Panc1 (cell line): ENCODE results near the gene NYAP2. TPM values are rescaled to one million over a fixed set of nuclear protein-coding genes. Genes with fewer than 3 reads are reported as not detected.

Experiments
- ATAC-seq: fragments of 200-7000 bp; cut with Tn5 transposase; 2 replicates; pipeline ENCODE4 v1.9.1; 2020; ENCODE audit warnings: mild to moderate bottlenecking, moderate library complexity
- BruUV-seq: library from RNA; stranded (reverse); fragments of 400-500 nt; replicated peaks from 2 replicates; lab custom pipeline; 2021; lab: Mats Ljungman, UMichigan
- CTCF ChIA-PET: fragments of 300-600 bp; sonication (Branson Sonifier 250); formaldehyde crosslinking; loops from one replicate; lab custom pipeline; 2022; ENCODE audit warnings: antibody characterized with exemption; lab: Charles Lee
- POLR2A ChIA-PET: fragments of 300-600 bp; sonication (Branson Sonifier 250); formaldehyde crosslinking; loops from one replicate; lab custom pipeline; 2022; ENCODE audit warnings: antibody characterized with exemption; lab: Charles Lee
- DNase-seq: peaks from one replicate; pipeline ENCODE4 v3.0.0-alpha.2; 2010; ENCODE audit warnings: low read depth, low spot score
- H3K27ac ChIP-seq: 2 replicates; pipeline ENCODE4 v1.5.1; 2011; ENCODE audit warnings: mild to moderate bottlenecking, low read length, inconsistent platforms
- H3K27me3 ChIP-seq: fragments of 200-500 bp; sonication (Bioruptor generic); 2 replicates; pipeline ENCODE4 v1.6.0; 2014; ENCODE audit warnings: low read length, inconsistent platforms; ENCODE audit not compliant: control insufficient read depth, insufficient read depth
- H3K36me3 ChIP-seq: fragments of 200-500 bp; sonication (Bioruptor generic); 2 replicates; pipeline ENCODE4 v1.5.1; 2014; ENCODE audit warnings: inconsistent platforms, mild to moderate bottlenecking, low read length, moderate library complexity; ENCODE audit not compliant: control insufficient read depth, insufficient read depth
- H3K4me1 ChIP-seq: 2 replicates; pipeline ENCODE4 v1.5.1; 2011; ENCODE audit warnings: inconsistent platforms, mild to moderate bottlenecking, low read length, moderate library complexity; ENCODE audit not compliant: control insufficient read depth, insufficient read depth
- H3K4me3 ChIP-seq, 2 experiments: 2 replicates each; pipeline ENCODE4 v1.5.1; 2011 to 2012; ENCODE audit warnings: low read depth in 2 of 2, low read length in 2 of 2, mild to moderate bottlenecking in 2 of 2, inconsistent platforms in 1 of 2, moderate library complexity in 1 of 2
- H3K9me3 ChIP-seq: fragments of 200-500 bp; sonication (Bioruptor generic); 2 replicates; pipeline ENCODE4 v1.5.1; 2014; ENCODE audit warnings: low read depth, mild to moderate bottlenecking, inconsistent platforms, low read length, moderate library complexity; ENCODE audit not compliant: control insufficient read depth, insufficient read depth
- CTCF ChIP-seq: fragments of 450-650 bp; IDR thresholded peaks from 2 replicates; pipeline ENCODE4 v1.5.1; 2017; ENCODE audit warnings: mild to moderate bottlenecking
- POLR2AphosphoS5 ChIP-seq: IDR thresholded peaks from 2 replicates; pipeline ENCODE4 v1.6.1; 2012; ENCODE audit warnings: mild to moderate bottlenecking, low read depth, low read length, moderate library complexity
- REST ChIP-seq, 2 experiments: IDR thresholded peaks; 2 replicates each; pipeline ENCODE4 v1.6.1; 2011 to 2012; ENCODE audit warnings: low read depth in 2 of 2, control low read depth in 1 of 2, low read length in 1 of 2, mild to moderate bottlenecking in 1 of 2, moderate library complexity in 1 of 2; ENCODE audit not compliant: insufficient read depth in 1 of 2
- SIN3A ChIP-seq: IDR thresholded peaks from 2 replicates; pipeline ENCODE4 v1.6.1; 2012; ENCODE audit warnings: low read depth, mild to moderate bottlenecking, low read length, moderate library complexity, borderline replicate concordance; ENCODE audit not compliant: insufficient read depth
- TCF7L2 ChIP-seq: IDR thresholded peaks from 2 replicates; pipeline ENCODE4 v1.6.1; 2011; ENCODE audit warnings: mild to moderate bottlenecking, low read depth, low read length, inconsistent platforms
- in situ Hi-C: cut with HindIII; loops from 2 replicates; pipeline ENCODE4 v1.10.0; 2016; ENCODE audit warnings: low sequenced_read_pairs, low pct_unique_long_range_greater_than_20kb
- intact Hi-C: fragments of 100-400 bp; cut with micrococcal nuclease; formaldehyde crosslinking; loops from one replicate; pipeline ENCODE4 v1.10.0; 2022; ENCODE audit not compliant: unreplicated experiment
- total RNA-seq: library from RNA; stranded (reverse); gene quantifications from one replicate; pipeline ENCODE4 v1.2.1, GENCODE V29; 2021; ENCODE audit not compliant: unreplicated experiment

Gene NYAP2
- total RNA-seq, 1 experiment from 2014 or later, result not detected

- Histone ChIP-seq H3K27ac (no peak overlapping the region), H3K36me3 (no peaks in the 10 kb centered on the region), H3K4me3 (no peak overlapping the region), H3K9me3 (no peaks in the 10 kb centered on the region), H3K27me3 (peaks cover 2% of the 10 kb centered on the region; the same call in 1 of the 2 replicates), H3K4me1 (no peaks in the 10 kb centered on the region)
- ATAC-seq (no peak), DNase-seq (no peak)
- ChIA-PET POLR2A (no interaction called here), CTCF (no interaction called here)
- in situ Hi-C loops, result no loop called here
- no TSS peak for BruUV-seq
- intact Hi-C loops, result no loop called here
- TF ChIP-seq CTCF (no peak), SIN3A (no peak), REST (IDR thresholded peaks at IDR 0.05; ENCODE audit: insufficient read depth in 1 of 2, low read depth in 2 of 2, low read length in 1 of 2) (no peak), TCF7L2 (no peak), POLR2AphosphoS5 (no peak)
Observed at GRCh38 chr2:225630824-225631533, 231.5 kb downstream of the NYAP2 start.

GRCh38 chr2:225632351-225632750 lies 232.8 kb downstream of the NYAP2 start:
- no peak for TF ChIP-seq POLR2AphosphoS5
- TF ChIP-seq SIN3A, result no peak
- TF ChIP-seq TCF7L2, result no peak
- TF ChIP-seq CTCF, result no peak
- no peak for TF ChIP-seq REST (IDR thresholded peaks at IDR 0.05; ENCODE audit: insufficient read depth in 1 of 2, low read depth in 2 of 2, low read length in 1 of 2)
- Histone ChIP-seq H3K4me1 (no peaks in the 10 kb centered on the region), H3K9me3 (no peaks in the 10 kb centered on the region), H3K27ac (no peak overlapping the region), H3K36me3 (no peaks in the 10 kb centered on the region), H3K4me3 (no peak overlapping the region), H3K27me3 (peaks cover 2% of the 10 kb centered on the region; the same call in 1 of the 2 replicates)
- in situ Hi-C loops (no loop called here), intact Hi-C loops (no loop called here)
- DNase-seq (no peak), ATAC-seq (no peak)
- ChIA-PET POLR2A (no interaction called here), CTCF (no interaction called here)
- BruUV-seq, result no TSS peak
